Umbilical cord (tissue), 2 donors: ENCODE measurements around the gene PRXL2B. TPM values are rescaled to one million over a fixed set of nuclear protein-coding genes. Genes with fewer than 3 reads are reported as not detected.

Source experiments
- DNase-seq: peaks from one replicate; pipeline ENCODE4 v3.0.0-alpha.2; 2015; ENCODE audit warnings: low spot score
- total RNA-seq: library from RNA; depleted of rRNA; stranded (reverse); fragments of >200 nt; gene quantifications from one replicate; pipeline ENCODE4 v1.2.3, GENCODE V29; 2014; ENCODE audit warnings: low replicate concordance; ENCODE audit not compliant: insufficient read depth

Gene PRXL2B
- total RNA-seq, 1 donor from 2014 or later = 1.4 TPM

DNA sequence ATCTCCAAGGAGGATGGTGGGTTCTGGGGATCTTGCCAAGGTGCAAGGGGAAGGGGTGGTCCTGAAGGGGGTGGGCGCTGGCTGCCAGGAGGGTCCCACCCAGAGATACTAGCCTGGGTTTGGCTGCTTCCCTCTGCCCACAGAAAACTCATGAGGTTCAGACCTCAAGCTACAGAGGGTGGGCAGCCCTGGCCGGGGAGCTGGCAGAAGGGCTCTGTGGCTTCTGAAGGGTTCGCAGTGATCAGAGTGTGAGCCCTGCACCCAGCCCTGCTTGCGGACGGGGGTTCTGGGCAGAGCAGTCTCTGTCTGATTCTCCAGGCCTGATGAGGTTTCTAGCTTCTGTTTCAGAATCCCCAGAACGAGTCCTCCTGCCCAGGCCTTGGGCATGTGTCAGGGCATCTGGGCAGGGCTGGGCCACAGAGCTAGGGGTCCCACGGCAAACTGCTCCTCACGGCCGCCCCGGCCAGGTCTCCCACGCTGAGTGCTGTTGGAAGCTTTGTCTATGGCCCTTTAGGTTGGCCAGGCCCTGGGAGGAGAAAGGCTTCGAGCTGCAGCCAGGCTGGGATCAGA is 46.9 kb downstream of the PRXL2B start:
- DNase-seq = no peak

DNA sequence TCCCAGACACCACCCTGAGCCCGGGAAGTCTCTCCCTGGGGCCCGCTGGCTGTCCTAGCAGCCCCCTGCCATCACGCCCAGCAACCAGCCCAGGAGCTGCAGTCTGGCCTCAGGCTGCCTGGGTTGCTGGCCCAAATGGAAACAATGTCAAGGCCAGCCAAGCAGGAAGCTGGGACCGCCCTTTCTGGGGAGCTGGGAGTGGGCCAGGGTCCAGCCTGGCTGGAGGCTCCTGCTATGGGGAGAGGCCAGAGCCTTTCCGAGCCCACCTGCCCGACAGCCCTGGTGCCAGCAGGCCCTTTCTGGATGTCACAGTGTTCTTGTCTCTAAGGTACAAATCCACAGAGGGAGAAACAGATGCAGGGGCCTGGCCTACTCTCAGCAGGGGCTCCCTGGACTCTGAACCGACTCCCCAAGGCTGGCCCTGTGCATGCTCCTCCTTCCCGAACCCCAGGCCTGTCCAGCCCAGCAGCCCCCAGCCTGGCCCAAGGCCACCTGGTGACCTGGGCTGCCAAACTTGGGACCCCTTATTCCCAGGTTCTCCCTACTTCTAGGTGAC is 47.4 kb downstream of the PRXL2B start:
- no peak for DNase-seq

- no peak for DNase-seq
These were observed 48.9 kb downstream of the PRXL2B start for GRCh38 chr1:2635361-2636010.

GRCh38 chr1:2636733-2637132 is 50.2 kb downstream of the PRXL2B start:
- no peak for DNase-seq

DNA sequence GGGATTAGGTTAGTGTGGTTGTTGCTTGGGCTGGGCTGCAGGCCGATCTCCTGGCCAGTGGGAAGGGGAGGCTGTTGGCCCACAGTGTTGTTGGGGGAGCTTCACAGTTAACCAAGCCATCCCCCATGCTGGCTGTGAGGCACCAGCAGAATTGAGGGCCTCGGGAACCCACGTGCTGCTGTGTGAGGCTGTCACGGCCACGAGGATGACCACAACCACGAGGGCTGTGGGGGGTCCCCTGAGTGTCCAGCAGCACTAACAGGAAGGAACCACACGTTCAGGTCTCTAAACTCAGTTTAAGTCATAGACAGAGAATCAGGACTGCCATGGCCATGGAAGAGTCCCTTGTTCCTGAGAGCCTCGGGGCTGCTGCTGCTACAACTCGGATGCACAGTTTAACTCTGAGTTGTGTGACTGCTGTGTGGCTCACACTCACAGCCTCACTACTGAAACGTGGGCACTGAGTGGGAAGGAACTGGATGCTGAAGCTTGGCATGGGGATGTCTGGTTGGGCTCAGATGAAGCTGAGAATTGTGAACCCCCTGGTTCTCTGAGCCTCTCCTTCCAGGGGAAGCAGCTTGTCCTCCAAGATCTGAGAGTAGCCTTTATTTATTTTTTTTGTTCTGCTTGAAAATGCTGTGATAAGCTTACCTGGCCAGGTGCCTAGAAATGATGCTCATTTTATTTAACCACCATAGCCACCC is 51.0 kb downstream of the PRXL2B start:
- DNase-seq = no peak

GRCh38 chr1:2638466-2639115 is 52.0 kb downstream of the PRXL2B start:
- DNase-seq = no peak

DNA sequence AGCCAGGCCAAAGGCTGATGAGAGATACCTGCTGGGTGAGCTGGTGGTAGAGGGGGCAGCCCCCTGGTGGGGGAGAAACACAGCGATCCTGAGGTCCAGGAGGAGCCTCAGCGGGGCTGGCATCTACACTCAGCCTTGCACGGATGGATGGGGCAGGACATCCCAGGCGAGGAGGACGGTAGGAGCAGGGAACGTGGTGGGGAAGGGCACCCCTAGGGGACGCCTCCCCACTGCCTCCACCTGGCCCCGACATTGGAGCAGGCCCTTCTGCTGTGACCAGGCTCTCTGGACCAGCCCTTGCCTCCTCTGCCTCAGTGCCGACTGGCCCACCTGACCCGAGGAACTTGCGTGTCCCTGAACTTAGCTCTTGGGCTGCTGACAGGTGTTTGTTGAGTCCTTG is 52.6 kb downstream of the PRXL2B start:
- DNase-seq = no peak

- no peak for DNase-seq
These were observed 53.3 kb downstream of the PRXL2B start for GRCh38 chr1:2639607-2640521.

DNA sequence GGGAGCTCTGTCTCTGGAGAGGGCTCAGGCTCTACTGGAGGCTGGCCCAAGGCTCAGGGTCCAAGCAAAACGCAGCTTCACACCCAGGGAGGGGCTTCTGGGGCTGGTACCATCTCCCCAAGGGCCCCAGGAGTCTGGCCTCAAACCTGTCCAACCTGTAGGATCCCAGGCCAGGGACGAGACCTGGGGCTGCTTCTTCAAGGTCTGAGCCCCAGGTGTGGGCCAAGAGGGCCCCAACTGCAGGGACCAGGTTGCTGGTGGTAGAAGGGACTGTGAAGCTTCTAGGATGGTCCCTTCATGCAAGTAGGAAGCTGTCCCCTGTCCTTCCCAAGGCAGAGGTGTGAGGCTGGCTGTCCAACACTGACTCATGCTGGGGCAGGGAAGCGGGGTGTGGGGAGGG is 54.0 kb downstream of the PRXL2B start:
- no peak for DNase-seq

Other genes with a start within 250 kb of the PRXL2B start
- gene MORN1, start 195.2 kb upstream of the PRXL2B start, total RNA-seq = 8.4 TPM
- gene RER1, start 194.9 kb upstream of the PRXL2B start, total RNA-seq = 71.3 TPM
- gene PEX10, start 174.2 kb upstream of the PRXL2B start, total RNA-seq = 22.6 TPM
- gene PLCH2, start 110.5 kb upstream of the PRXL2B start, total RNA-seq = 11.1 TPM
- gene PANK4, start 60.2 kb upstream of the PRXL2B start, total RNA-seq = 14.7 TPM
- gene HES5, start 56.5 kb upstream of the PRXL2B start, total RNA-seq = not detected
- gene TNFRSF14, start 30.4 kb upstream of the PRXL2B start, total RNA-seq = 20.2 TPM
- not detected for gene MMEL1, start 46.2 kb downstream of the PRXL2B start, total RNA-seq
- under 0.01 TPM for gene TTC34, start 214.9 kb downstream of the PRXL2B start, total RNA-seq